IPS DF 19.7 (cell line): ENCODE measurements around the gene S100Z.

Source experiments
- DNase-seq: peaks from one replicate; pipeline ENCODE4 v3.0.0-alpha.2; 2013; ENCODE audit warnings: low read depth, low spot score

Gene S100Z

DNA sequence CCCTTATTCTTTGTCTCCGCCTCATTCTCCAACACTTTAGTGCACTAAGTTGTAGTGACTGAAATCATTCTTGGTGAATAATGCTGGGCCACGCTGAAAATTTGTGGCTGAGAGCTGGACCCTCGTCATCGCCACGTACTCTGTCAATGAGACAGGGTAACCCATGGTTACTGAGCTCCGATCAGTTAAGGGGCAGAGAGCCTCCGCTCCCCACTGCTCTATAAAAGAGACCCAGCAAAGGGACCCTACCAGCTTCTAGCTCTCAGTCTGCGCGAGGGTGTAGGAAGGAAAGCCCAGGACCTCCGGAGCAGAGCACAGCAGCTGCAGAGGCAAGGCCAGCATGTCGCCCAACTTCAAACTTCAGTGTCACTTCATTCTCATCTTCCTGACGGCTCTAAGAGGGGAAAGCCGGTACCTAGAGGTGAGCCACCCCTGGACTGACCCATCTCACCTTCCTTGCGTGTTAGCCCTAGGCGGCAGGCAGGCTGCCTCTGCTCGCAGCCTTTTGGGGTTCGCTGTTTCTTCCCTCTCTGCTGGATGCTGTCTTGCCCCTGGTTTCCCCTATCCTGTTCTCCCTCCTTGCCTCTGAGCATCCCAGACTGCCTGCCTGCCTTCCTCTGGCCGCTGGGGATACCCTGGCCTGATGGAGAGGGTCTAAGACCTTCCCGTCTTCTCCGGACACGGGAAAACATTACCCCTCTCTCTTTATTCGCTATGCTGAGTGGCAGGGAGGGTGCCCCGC is 103.2 kb downstream of the S100Z start, which contains the start of gene CRHBP:
Gene CRHBP, plus strand, starts transcription at position 251 of the 742 bp plus-strand sequence. Its CDS starts 90 bp downstream, at position 341.
- no peak for DNase-seq

- DNase-seq = no peak
Observed at GRCh38 chr5:76953551-76954382, 104.0 kb downstream of the S100Z start.

DNA sequence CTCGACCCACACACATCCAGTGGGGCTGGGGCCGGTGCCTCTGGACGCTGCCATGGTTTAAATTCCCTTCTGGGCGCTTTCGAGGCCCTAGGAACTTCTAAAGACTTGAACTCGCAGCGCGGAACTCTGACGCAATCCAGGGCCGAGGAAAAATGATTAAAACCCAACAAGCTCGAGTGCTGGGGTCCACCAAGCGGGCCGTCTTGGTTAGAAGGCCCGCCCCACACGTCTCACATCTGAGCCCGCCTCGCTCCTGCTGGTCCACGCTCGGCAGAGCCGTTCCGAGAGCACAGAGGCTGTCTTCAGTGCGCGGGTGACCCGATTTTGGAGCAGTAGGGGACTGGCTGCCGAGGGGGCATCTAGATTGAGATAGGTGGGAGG is 104.6 kb downstream of the S100Z start:
- no peak for DNase-seq

DNA sequence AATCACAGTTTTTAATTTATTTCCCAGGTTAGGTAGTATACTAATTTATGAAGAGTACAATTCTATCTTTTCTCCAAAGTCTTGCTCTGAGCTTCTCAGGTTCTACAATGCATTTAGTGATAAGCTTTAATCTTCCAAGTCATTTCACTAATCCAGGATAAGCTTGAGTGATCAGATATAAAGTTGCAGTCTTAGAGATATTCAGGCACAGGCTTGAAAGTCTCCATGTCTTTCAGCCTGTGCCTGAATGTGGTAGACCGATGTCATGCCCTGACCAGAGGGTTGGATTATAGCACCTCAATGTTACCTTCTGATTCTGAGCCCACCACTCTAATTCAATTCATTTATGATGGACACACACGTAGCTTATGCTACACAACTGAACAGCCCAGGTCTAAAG is 106.2 kb downstream of the S100Z start:
- DNase-seq = no peak

- DNase-seq = no peak
Observed at GRCh38 chr5:76958991-76959767, 109.4 kb downstream of the S100Z start.

GRCh38 chr5:76960004-76960625 is 110.3 kb downstream of the S100Z start:
- DNase-seq = no peak

DNA sequence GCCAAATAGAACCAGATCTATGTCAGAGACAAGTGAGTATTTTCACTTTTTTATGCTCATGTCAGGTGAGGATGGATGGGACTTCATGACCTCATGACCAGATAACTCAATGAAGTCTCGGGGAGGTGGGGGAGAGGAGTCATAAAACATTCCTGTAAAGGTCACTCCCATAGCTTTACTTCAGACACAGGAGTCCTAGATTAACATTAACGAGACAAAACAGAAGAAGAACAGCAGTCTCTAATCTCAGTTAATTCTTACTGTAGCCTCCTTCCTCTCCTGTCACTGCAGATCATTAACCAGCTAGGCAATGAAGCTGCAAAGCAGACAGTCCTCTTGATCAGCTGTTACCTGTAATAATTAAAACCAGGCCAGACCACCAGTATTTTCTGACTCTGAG is 114.2 kb downstream of the S100Z start:
- DNase-seq = no peak
